H9 (cell line): ENCODE results near the gene CYP2W1. TPM values are rescaled to one million over a fixed set of nuclear protein-coding genes. Genes with fewer than 3 reads are reported as not detected.

Source experiments
- DNase-seq: peaks from one replicate; pipeline ENCODE4 v3.0.0-alpha.2; 2017
- H2AFZ ChIP-seq: one replicate; pipeline ENCODE4 v1.6.1; 2013; ENCODE audit warnings: mild to moderate bottlenecking, low read length, control low read depth, moderate library complexity
- H2AK5ac ChIP-seq: 2 replicates; pipeline ENCODE4 v1.6.1; 2013; ENCODE audit warnings: low read length, control low read depth, mixed read lengths; ENCODE audit not compliant: insufficient read length
- H2BK120ac ChIP-seq: one replicate; pipeline ENCODE4 v1.6.1; 2013; ENCODE audit warnings: low read depth, mild to moderate bottlenecking, low read length, control low read depth, inconsistent platforms; ENCODE audit not compliant: poor library complexity, severe bottlenecking
- H2BK12ac ChIP-seq: 2 replicates; pipeline ENCODE4 v1.6.1; 2013; ENCODE audit warnings: low read length, control low read depth, mixed read lengths, low read depth; ENCODE audit not compliant: insufficient read length
- H2BK15ac ChIP-seq: 2 replicates; pipeline ENCODE4 v1.6.1; 2013; ENCODE audit warnings: low read depth, low read length, control low read depth
- H2BK20ac ChIP-seq: one replicate; pipeline ENCODE4 v1.6.1; 2013; ENCODE audit warnings: low read depth, mild to moderate bottlenecking, low read length, control low read depth, inconsistent platforms; ENCODE audit not compliant: poor library complexity, severe bottlenecking
- H2BK5ac ChIP-seq: 2 replicates; pipeline ENCODE4 v1.6.1; 2013; ENCODE audit warnings: low read length, control low read depth, mixed read lengths; ENCODE audit not compliant: insufficient read length
- H3K14ac ChIP-seq: 2 replicates; pipeline ENCODE4 v1.6.1; 2013; ENCODE audit warnings: low read length, control low read depth; ENCODE audit not compliant: insufficient read depth
- H3K18ac ChIP-seq: 2 replicates; pipeline ENCODE4 v1.6.1; 2013; ENCODE audit warnings: low read depth, mild to moderate bottlenecking, mixed read lengths, low read length, control low read depth; ENCODE audit not compliant: insufficient read length
- H3K23ac ChIP-seq: 2 replicates; pipeline ENCODE4 v1.6.1; 2013; ENCODE audit warnings: low read length, control low read depth, mixed read lengths, low read depth; ENCODE audit not compliant: insufficient read length
- H3K23me2 ChIP-seq: 2 replicates; pipeline ENCODE4 v1.6.1; 2013; ENCODE audit warnings: low read depth, mild to moderate bottlenecking, mixed read lengths, low read length, control low read depth; ENCODE audit not compliant: insufficient read length, poor library complexity, severe bottlenecking
- H3K27ac ChIP-seq: 2 replicates; pipeline ENCODE4 v1.5.1; 2013; ENCODE audit warnings: low read length, control low read depth, mixed read lengths, low read depth; ENCODE audit not compliant: insufficient read length
- H3K27me3 ChIP-seq: 2 replicates; pipeline ENCODE4 v1.6.1; 2013; ENCODE audit warnings: low read length, control low read depth, inconsistent platforms; ENCODE audit not compliant: insufficient read depth
- H3K4ac ChIP-seq: 2 replicates; pipeline ENCODE4 v1.6.1; 2013; ENCODE audit warnings: low read depth, mild to moderate bottlenecking, control low read depth, inconsistent platforms, low read length, moderate library complexity
- H3K4me1 ChIP-seq: 2 replicates; pipeline ENCODE4 v1.6.1; 2013; ENCODE audit warnings: low read length, control low read depth, inconsistent platforms; ENCODE audit not compliant: insufficient read depth
- H3K4me2 ChIP-seq: 2 replicates; pipeline ENCODE4 v1.6.1; 2013; ENCODE audit warnings: low read length, control low read depth, mixed read lengths; ENCODE audit not compliant: insufficient read length, insufficient read depth
- H3K56ac ChIP-seq: 2 replicates; pipeline ENCODE4 v1.6.1; 2013; ENCODE audit warnings: low read depth, mild to moderate bottlenecking, mixed read lengths, low read length, control low read depth; ENCODE audit not compliant: insufficient read length
- H3K79me1 ChIP-seq: 2 replicates; pipeline ENCODE4 v1.6.1; 2013; ENCODE audit warnings: low read depth, mild to moderate bottlenecking, moderate library complexity, low read length, control low read depth, inconsistent platforms; ENCODE audit not compliant: insufficient read depth, poor library complexity, severe bottlenecking
- H3K79me2 ChIP-seq: 2 replicates; pipeline ENCODE4 v1.6.1; 2013; ENCODE audit warnings: low read length, control low read depth, inconsistent platforms; ENCODE audit not compliant: insufficient read depth
- H3K9ac ChIP-seq: 2 replicates; pipeline ENCODE4 v1.6.1; 2013; ENCODE audit warnings: low read length, control low read depth, mixed read lengths; ENCODE audit not compliant: insufficient read length; ENCODE audit errors: extremely low read depth
- H3K9me3 ChIP-seq: one replicate; pipeline ENCODE4 v1.6.1; 2013; ENCODE audit warnings: low read depth, low read length, inconsistent platforms; ENCODE audit not compliant: control insufficient read depth
- H3T11ph ChIP-seq: one replicate; pipeline ENCODE4 v1.6.1; 2013; ENCODE audit warnings: mild to moderate bottlenecking, low read length, control low read depth, inconsistent platforms
- H4K20me1 ChIP-seq: one replicate; pipeline ENCODE4 v1.6.1; 2013; ENCODE audit not compliant: control insufficient read depth, insufficient read length, insufficient read depth
- H4K5ac ChIP-seq: 2 replicates; pipeline ENCODE4 v1.6.1; 2013; ENCODE audit warnings: low read depth, mild to moderate bottlenecking, mixed read lengths, low read length, control low read depth; ENCODE audit not compliant: insufficient read length
- H4K8ac ChIP-seq: replicated peaks from 2 replicates; pipeline ENCODE4 v1.6.1; 2013; ENCODE audit warnings: low read length, control low read depth, mixed read lengths, low read depth; ENCODE audit not compliant: insufficient read length
- H4K91ac ChIP-seq: 2 replicates; pipeline ENCODE4 v1.6.1; 2013; ENCODE audit warnings: low read depth, mild to moderate bottlenecking, moderate library complexity, mixed read lengths, low read length, control low read depth; ENCODE audit not compliant: insufficient read length
- H3K27ac Mint-ChIP-seq, 3 experiments: 2 replicates in 2 of 3; 3 replicates in 1 of 3; pipeline ENCODE4 v1.8.0; 2020 to 2021; ENCODE audit warnings: mixed read lengths in 3 of 3, mild to moderate bottlenecking in 1 of 3, moderate library complexity in 1 of 3
- H3K27me3 Mint-ChIP-seq: 2 replicates; pipeline ENCODE4 v1.8.0; 2021; ENCODE audit warnings: low read depth, mild to moderate bottlenecking, moderate library complexity, mixed read lengths
- H3K36me3 Mint-ChIP-seq, 3 experiments: 2 replicates in 2 of 3; 3 replicates in 1 of 3; pipeline ENCODE4 v1.8.0; 2020 to 2021; ENCODE audit warnings: low read depth in 3 of 3, mixed read lengths in 3 of 3; ENCODE audit not compliant: insufficient read depth in 1 of 3
- H3K4me1 Mint-ChIP-seq, 2 experiments: 2 replicates each; pipeline ENCODE4 v1.8.0; 2020; ENCODE audit warnings: mixed read lengths in 2 of 2
- H3K4me3 Mint-ChIP-seq, 2 experiments: 2 replicates in 1 of 2; 3 replicates in 1 of 2; pipeline ENCODE4 v1.8.0; 2020 to 2021; ENCODE audit warnings: mild to moderate bottlenecking in 2 of 2, mixed read lengths in 2 of 2, moderate library complexity in 1 of 2
- H3K9me3 Mint-ChIP-seq, 2 experiments: 2 replicates in 1 of 2; 3 replicates in 1 of 2; pipeline ENCODE4 v1.8.0; 2020; ENCODE audit warnings: mild to moderate bottlenecking in 2 of 2, mixed read lengths in 2 of 2, moderate library complexity in 1 of 2
- CTCF ChIP-seq: fragments of 200-600 bp; sonication (generic); conservative IDR thresholded peaks from 3 replicates; pipeline ENCODE4 v1.8.0; 2021; ENCODE audit warnings: antibody characterized with exemption, mild to moderate bottlenecking
- WGBS: extraction: QIAGEN DNeasy Blood & Tissue Kit; methylation state at CpG from one replicate; pipeline ENCODE4 v1.1.7; 2013; ENCODE audit warnings: missing lambda C conversion rate, low lambda C conversion rate, mixed read lengths; ENCODE audit not compliant: insufficient read length; ENCODE audit errors: extremely low coverage; 5-methylcytosine and 5-hydroxymethylcytosine counted together
- total RNA-seq: library from RNA; stranded (reverse); gene quantifications from 2 replicates; pipeline ENCODE4 v1.2.1, GENCODE V29; 2021

CYP2W1 gene
- total RNA-seq, 1 experiment from 2014 or later, result not detected

GRCh38 chr7:1032536-1033181 is 49.7 kb downstream of the CYP2W1 start:
- no peak overlapping the region for H4K91ac ChIP-seq
- H3K23me2 ChIP-seq, result no peaks in the 10 kb centered on the region
- no peak overlapping the region for H3K18ac ChIP-seq
- TF ChIP-seq CTCF, result no peak
- H3K4ac ChIP-seq, result no peak overlapping the region
- H2BK120ac ChIP-seq, result no peak overlapping the region
- no peak overlapping the region for H2BK15ac ChIP-seq
- no peak overlapping the region for H3T11ph ChIP-seq
- H4K20me1 ChIP-seq, result no peaks in the 10 kb centered on the region
- peak overlapping the region; percentile 9 for H2BK5ac ChIP-seq
- H3K4me3 Mint-ChIP-seq, result no peak overlapping the region; a peak in 1 of 5 replicates
- H3K9ac ChIP-seq, result no peak overlapping the region
- no CpG with 5 or more reads among the region's 25 CpGs for WGBS
- DNase-seq, result no peak
- H3K23ac ChIP-seq, result no peak overlapping the region
- H3K27me3 Mint-ChIP-seq, result no peaks in the 10 kb centered on the region
- H3K4me1 ChIP-seq, result no peaks in the 10 kb centered on the region
- no peak overlapping the region for H3K14ac ChIP-seq
- no peak overlapping the region for H2AK5ac ChIP-seq
- H3K4me2 ChIP-seq, result no peak overlapping the region
- H3K56ac ChIP-seq, result no peak overlapping the region
- no peak overlapping the region for H2BK12ac ChIP-seq
- no peak overlapping the region for H4K5ac ChIP-seq
- no peaks in the 10 kb centered on the region for H3K9me3 ChIP-seq
- peaks cover 7 to 14% of the 10 kb centered on the region in 2 experiments for H3K4me1 Mint-ChIP-seq
- H3K79me1 ChIP-seq, result no peaks in the 10 kb centered on the region
- peaks cover 11 to 15% of the 10 kb centered on the region in 2 experiments; a peak in 4 of 5 replicates for H3K9me3 Mint-ChIP-seq
- no peak overlapping the region for H3K27ac ChIP-seq
- H3K27ac Mint-ChIP-seq, result peak overlapping the region in 2 of 3 experiments; percentile 1 to 41; a peak in 2 of 7 replicates
- H2AFZ ChIP-seq, result no peak overlapping the region
- H3K27me3 ChIP-seq, result no peaks in the 10 kb centered on the region
- H3K36me3 Mint-ChIP-seq, result peaks cover 10 to 16% (median 13%) of the 10 kb centered on the region in 3 experiments; a peak in 5 of 7 replicates
- H4K8ac ChIP-seq, result no peak overlapping the region
- H3K79me2 ChIP-seq, result no peaks in the 10 kb centered on the region
- H2BK20ac ChIP-seq, result no peak overlapping the region
